HG02642 (cell line): Measurements from ENCODE around the gene PPIG.
"Not testable (repeated sequence)": the region's sequence is repeated elsewhere in the genome, so short reads cannot be mapped to it uniquely, and the experiment has no call there.

Source experiments
- ATAC-seq: cut with Tn5 transposase; IDR thresholded peaks from one replicate; pipeline ENCODE4 v1.9.1; 2021; ENCODE audit warnings: mild to moderate bottlenecking; ENCODE audit not compliant: unreplicated experiment, poor library complexity

Gene PPIG

GRCh38 chr2:169661265-169661664 lies 77.1 kb downstream of the PPIG start:
- no peak for ATAC-seq

GRCh38 chr2:169662744-169663143 lies 78.6 kb downstream of the PPIG start:
- no peak for ATAC-seq

- no peak for ATAC-seq
Measured at GRCh38 chr2:169663247-169663646, 79.1 kb downstream of the PPIG start.

- ATAC-seq = no peak
Measured at GRCh38 chr2:169664600-169664977, 80.4 kb downstream of the PPIG start.

GRCh38 chr2:169664978-169665930 lies 81.1 kb downstream of the PPIG start:
- ATAC-seq = no peak

- no peak for ATAC-seq
Measured at GRCh38 chr2:169667583-169667982, 83.4 kb downstream of the PPIG start.

- no peak for ATAC-seq
Measured at GRCh38 chr2:169670215-169670651, 86.1 kb downstream of the PPIG start.

GRCh38 chr2:169670937-169671336 lies 86.8 kb downstream of the PPIG start:
- no peak for ATAC-seq

- ATAC-seq = no peak
Measured at GRCh38 chr2:169672406-169672805, 88.3 kb downstream of the PPIG start.

GRCh38 chr2:169673106-169673505 lies 89.0 kb downstream of the PPIG start:
- no peak for ATAC-seq

GRCh38 chr2:169673921-169674320 lies 89.8 kb downstream of the PPIG start:
- ATAC-seq = no peak

GRCh38 chr2:169676357-169676756 lies 92.2 kb downstream of the PPIG start:
- no peak for ATAC-seq

GRCh38 chr2:169676850-169677249 lies 92.7 kb downstream of the PPIG start:
- ATAC-seq = no peak

GRCh38 chr2:169683054-169683424 lies 98.9 kb downstream of the PPIG start:
- no peak for ATAC-seq

GRCh38 chr2:169683425-169684134 lies 99.4 kb downstream of the PPIG start:
- no peak for ATAC-seq

- ATAC-seq = no peak
Measured at GRCh38 chr2:169684135-169684565, 100.0 kb downstream of the PPIG start.

- not testable (repeated sequence) for ATAC-seq
Measured at GRCh38 chr2:169684712-169685111, 100.6 kb downstream of the PPIG start.

GRCh38 chr2:169686825-169687224 lies 102.7 kb downstream of the PPIG start:
- ATAC-seq = not testable (repeated sequence)

GRCh38 chr2:169687943-169688342 lies 103.8 kb downstream of the PPIG start:
- not testable (repeated sequence) for ATAC-seq

- no peak for ATAC-seq
Measured at GRCh38 chr2:169690958-169691357, 106.8 kb downstream of the PPIG start.
